Epithelial cell of prostate (primary cell): ENCODE results near the gene TRIM24.
"Not testable (repeated sequence)": the region's sequence is repeated elsewhere in the genome, so short reads cannot be mapped to it uniquely, and the experiment has no call there.

Experiments used
- DNase-seq: peaks from one replicate; pipeline ENCODE4 v3.0.0-alpha.2; 2011; ENCODE audit warnings: low read depth, low spot score
- H3K27ac ChIP-seq: fragments of 450-650 bp; 2 replicates; pipeline ENCODE4 v1.5.1; 2017; ENCODE audit warnings: mild to moderate bottlenecking

The TRIM24 gene

DNA sequence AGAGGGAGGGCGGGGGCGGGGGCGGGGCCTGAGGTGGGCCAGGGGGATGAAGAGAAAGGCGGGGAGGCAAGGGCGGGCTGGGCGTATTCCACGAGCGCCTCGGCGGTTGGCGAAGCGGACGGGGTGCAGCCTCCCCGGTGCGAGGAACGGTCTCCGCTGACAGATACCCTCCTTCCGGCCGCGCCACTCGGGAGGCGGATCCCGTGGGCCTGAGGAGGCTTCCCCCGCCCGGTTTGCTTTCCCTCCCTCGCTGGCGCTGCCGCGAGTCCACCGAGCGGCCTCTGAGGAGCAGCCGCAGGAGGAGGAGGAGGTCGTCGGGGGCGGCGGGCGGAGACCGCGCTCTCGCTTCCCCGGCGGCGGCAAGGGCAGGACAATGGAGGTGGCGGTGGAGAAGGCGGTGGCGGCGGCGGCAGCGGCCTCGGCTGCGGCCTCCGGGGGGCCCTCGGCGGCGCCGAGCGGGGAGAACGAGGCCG lies at the start of gene TRIM24:
Gene TRIM24 (plus strand): TSS at position 84 of the 473 bp plus-strand sequence. CDS start 290 bp downstream, at position 374.
- DNase-seq, result no peak
- H3K27ac ChIP-seq, result peak within 1 kb of the TSS; percentile 84

- H3K27ac ChIP-seq, DNase-seq: not testable (repeated sequence)
Observed at GRCh38 chr7:138412077-138412476, 48.0 kb upstream of the TRIM24 start.

- H3K27ac ChIP-seq, DNase-seq: not testable (repeated sequence)
Observed at GRCh38 chr7:138412921-138413320, 47.1 kb upstream of the TRIM24 start.

- no peak for DNase-seq
- H3K27ac ChIP-seq, result no peak overlapping the region
Observed at GRCh38 chr7:138417078-138417700, 42.9 kb upstream of the TRIM24 start.

DNA sequence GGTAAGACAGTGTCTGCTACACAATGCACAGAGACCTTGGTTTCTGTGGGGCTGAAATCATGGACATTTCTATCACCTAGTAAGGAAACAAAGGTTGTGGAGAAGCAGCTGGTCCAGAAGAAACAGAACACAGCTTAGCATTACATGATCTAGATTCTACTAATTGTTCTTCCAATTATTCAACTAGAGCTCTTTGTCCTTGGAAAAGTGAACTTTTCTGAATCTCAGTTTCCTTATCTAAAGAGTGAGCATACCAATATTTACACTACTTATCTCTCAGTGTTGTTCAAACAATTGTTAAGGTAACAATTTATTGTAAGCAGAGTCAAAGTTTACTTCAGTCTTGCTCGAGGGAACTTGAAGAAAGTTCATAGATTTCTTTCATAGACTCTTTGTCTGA lies 42.3 kb upstream of the TRIM24 start:
- H3K27ac ChIP-seq, result no peak overlapping the region
- DNase-seq, result no peak

DNA sequence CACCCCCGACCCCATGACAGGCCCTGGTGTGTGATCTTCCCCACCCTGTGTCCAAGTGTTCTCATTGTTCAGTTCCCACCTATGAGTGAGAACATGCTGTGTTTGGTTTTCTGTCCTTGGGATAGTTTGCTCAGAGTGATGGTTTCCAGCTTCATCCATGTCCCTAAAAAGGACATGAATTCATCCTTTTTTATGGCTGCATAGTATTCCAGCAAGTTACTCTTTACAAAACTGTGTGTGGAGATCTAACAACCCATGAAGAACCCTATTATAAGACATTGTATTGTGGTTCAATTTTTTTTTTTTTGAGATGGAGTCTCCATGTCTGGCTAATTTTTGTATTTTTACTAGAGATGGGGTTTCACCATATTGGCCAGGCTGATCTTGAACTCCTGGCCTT lies 41.7 kb upstream of the TRIM24 start:
- not testable (repeated sequence) for DNase-seq, H3K27ac ChIP-seq

GRCh38 chr7:138425026-138425425 lies 35.0 kb upstream of the TRIM24 start:
- H3K27ac ChIP-seq, result no peak overlapping the region
- DNase-seq, result no peak

DNA sequence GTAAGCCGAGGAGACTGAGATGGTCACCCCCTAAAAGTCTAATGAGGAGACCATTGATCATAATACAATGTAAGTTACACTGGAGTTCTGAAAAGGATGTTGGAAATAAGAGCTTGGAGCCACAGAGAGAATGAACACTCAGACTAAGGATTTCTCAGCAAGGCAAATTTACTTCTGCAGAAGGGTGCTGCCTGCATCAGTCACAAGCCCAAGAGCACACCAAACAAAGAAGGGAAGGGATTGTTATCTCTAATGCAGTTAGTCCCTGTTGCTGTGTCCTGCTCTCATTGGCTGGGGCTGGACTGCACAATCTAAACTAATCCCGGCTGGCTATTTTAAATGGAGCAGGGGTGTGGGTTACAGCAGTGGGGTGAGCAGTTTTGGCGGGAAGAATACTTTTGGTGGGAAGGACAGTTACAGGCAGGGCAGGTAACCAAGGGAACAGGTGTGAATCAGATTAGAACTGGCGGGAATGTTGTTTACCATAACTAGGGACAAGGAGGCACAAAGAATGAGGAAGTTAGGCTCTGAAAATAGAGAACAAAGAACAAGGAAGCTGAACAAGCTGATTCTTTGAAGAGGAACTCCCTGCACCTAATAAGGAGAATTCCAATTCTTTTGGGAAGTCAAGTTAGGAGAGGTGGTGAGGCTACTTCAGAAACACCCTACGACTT lies 30.3 kb upstream of the TRIM24 start:
- DNase-seq, result no peak
- no peak overlapping the region for H3K27ac ChIP-seq

DNA sequence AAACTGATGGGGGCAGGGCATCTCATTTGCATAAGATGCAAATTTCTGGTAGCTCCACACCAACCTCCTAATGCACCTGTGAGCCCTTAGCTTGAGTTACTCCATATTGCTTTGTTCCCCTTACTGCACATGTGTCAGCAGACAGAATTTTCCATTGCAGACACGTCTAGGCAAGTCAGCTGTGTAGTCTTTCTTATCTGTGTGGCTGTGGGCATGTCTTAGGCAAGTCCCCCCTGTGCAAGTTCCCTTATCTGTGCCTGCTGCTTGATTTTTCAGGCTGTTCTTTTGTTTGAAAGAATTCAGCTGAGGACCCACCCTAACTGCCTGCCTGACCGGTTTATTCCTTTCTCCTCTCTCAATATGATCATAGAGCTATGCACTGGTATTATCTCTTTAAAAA lies 28.5 kb upstream of the TRIM24 start:
- H3K27ac ChIP-seq, result no peak overlapping the region
- DNase-seq, result no peak

DNA sequence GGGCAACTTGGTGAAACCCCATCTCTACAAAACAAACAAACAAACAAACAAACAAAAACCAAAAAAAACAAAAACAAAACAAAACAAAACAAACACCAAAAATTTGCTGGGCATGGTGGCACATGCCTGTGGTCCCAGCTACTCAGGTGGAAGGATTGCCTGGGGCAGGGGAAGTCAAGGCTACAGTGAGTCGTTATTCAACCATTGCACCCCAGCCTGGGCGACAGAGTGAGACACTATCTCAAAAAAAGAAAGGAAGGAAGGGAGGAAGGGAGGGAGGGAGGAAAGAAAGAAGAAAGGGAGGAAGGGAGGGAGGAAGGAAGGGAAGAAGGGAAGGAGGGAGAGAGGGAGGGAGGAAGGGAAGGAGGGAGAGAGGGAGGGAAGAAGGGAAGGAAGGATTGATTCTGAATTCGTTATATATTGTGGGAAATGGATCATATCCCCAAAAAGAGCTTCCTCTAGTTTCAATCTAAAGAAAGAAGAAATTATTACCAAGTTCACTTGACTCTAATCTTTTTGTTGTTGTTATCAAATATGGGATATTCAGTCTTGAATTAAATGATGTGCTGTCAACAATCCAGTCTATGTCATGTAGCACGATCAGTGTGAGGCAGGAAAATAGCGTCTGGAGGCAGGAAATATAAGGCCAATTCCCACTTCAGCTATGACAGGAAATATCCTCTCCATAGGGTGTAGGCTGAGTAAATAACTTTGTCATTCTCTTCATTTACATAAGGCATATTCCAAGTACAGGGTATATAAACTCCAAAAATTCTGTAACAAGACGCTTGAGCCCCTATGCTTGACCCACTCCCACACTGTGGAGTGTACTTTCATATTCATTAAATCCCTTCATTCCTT lies 26.2 kb upstream of the TRIM24 start:
- no peak for DNase-seq
- no peak overlapping the region for H3K27ac ChIP-seq

DNA sequence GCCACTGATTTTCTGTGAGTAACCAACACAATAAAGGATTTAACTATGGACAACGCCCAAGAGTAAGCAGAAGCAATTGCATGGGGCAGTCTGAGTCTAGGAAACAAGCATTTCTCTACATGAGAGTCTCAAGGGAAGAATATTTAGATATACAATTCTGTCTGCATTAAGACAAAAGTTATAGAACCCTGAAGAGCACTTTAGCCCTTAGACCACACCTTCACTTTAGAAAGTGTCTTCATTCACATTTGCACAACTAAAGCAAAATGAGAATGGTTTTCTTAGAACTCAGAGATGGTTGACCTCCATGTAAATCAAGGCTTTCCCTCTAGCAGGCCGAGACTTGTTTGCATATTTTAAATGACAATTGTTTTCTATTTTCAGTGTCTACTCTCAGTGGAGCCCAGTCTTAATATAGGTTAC lies 25.5 kb upstream of the TRIM24 start:
- DNase-seq, result no peak
- H3K27ac ChIP-seq, result no peak overlapping the region

DNA sequence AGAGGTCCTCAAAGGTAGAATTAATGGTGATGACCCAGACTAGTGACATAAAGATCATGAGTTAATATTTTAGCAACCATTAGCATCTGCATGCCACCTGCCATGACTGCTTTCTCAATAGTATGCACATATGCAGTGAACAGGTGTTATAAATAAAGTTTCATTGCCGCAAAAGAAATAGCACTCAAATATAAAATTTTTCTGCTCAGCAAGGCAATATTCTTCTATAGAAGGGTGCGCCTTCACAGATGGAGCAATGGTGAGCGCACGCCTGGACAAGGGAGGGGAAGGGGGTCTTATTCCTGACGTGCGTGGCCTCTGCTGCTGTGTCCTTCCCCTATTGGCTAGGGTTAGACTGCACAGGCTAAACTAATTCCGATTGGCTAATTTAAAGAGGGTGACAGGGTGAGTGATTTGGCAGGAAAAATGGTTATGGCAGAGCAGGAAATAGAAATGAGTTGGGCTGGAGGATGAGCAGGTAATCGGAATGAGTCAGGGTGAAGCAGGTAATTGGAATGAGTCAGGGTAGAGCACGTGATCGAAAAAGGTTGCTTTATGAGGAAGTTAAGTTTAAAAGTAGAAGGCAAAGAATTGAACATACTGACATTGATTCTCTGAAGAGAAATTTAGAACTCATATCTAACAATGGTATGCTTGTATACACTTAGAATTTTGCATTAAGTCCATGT lies 24.7 kb upstream of the TRIM24 start:
- no peak for DNase-seq

DNA sequence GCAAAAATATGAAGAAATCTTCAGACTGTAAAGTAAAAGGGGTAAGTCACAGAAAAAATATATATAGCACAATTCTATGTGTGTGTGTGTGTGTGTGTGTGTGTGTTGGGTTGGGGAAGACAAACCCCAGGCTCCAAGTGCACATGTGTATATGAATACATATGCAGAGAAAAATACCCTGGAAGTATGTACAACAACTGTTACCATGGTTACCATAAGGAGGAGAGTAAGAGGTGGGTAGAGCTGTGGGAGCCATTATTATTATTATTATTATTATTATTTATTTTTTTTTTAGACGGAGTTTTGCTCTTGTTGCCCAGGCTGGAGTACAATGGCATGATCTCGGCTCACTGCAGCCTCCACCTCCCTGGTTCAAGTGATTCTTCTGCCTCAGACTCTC lies 23.7 kb upstream of the TRIM24 start:
- no peak overlapping the region for H3K27ac ChIP-seq
- no peak for DNase-seq

More for the DNA sequence above, 24.7 kb upstream of the TRIM24 start:
- no peak overlapping the region for H3K27ac ChIP-seq

GRCh38 chr7:138440460-138440859 lies 19.6 kb upstream of the TRIM24 start:
- no peak overlapping the region for H3K27ac ChIP-seq
- no peak for DNase-seq

DNA sequence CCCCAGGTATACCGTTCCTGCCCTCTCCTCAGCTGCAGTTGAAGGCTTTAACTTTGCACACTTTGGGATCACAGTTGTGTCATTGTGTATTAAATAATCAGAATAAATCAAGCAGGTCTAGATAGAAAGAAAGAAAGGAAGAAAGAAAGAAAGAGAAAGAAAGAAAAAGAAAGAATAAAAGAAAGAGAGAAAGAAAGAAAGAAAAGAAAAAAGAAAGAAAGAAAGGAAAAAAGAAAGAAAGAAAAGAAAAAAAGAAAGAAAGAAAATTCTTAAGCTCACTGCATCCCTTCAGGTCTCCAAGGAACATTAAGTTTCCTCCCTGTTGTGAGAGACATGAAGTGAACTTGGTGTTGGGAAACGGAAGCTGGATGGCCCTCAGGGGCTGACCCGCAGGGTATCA lies 17.2 kb upstream of the TRIM24 start:
- no peak overlapping the region for H3K27ac ChIP-seq
- DNase-seq, result no peak

DNA sequence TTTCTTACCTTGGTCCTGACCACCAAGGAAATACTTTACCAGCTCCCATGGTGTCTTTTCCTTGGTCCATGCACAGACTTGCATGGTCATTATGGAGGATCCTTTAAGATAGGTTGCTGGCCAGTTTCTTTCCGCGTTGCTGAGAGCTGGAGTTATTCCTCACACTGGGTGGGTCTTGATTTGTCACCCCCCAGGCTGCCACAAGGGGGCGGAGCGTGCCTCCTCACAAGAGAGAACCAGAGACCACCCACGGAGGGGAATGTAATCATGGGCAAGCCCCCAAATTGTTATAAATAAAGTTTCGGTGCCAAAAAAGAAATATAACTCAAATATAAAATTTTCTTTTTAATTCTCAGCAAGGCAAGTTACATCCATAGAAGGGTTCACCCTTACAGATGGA lies 10.5 kb upstream of the TRIM24 start:
- no peak for DNase-seq
- H3K27ac ChIP-seq, result no peak overlapping the region

DNA sequence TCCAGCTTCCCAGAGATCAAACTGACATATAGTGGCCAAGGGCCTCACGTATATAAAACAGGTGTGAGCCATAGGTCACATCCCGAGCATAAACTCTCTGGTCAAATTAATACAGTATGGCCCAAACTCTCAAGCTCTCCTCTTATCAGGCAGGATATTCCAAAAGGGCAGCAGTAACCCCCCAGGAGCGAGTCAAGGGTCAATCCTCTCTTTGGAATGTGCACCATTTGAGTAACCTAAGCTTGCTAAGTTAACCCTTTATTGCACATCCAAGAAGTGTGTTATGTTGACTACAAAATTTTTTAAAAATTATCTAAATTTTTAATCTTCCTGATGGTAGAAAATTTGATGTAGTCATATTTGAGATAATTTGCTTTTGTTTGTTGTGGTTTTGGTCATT lies 4.5 kb upstream of the TRIM24 start:
- DNase-seq, result no peak
- H3K27ac ChIP-seq, result no peak overlapping the region

GRCh38 chr7:138456220-138456619 lies 3.8 kb upstream of the TRIM24 start:
- no peak for DNase-seq

GRCh38 chr7:138458576-138459412 lies 1.3 kb upstream of the TRIM24 start:
- H3K27ac ChIP-seq, result no peak overlapping the region
- DNase-seq, result no peak

More at GRCh38 chr7:138456220-138456619, 3.8 kb upstream of the TRIM24 start:
- no peak overlapping the region for H3K27ac ChIP-seq
